ENCODE data around the gene ZNF432.
A peak's percentile ranks its signal among the peaks of the same experiment; 100 is the strongest.
"Not testable (repeated sequence)": the region's sequence is repeated elsewhere in the genome, so short reads cannot be mapped to it uniquely, and the experiment has no call there.

Gene ZNF432

DNA sequence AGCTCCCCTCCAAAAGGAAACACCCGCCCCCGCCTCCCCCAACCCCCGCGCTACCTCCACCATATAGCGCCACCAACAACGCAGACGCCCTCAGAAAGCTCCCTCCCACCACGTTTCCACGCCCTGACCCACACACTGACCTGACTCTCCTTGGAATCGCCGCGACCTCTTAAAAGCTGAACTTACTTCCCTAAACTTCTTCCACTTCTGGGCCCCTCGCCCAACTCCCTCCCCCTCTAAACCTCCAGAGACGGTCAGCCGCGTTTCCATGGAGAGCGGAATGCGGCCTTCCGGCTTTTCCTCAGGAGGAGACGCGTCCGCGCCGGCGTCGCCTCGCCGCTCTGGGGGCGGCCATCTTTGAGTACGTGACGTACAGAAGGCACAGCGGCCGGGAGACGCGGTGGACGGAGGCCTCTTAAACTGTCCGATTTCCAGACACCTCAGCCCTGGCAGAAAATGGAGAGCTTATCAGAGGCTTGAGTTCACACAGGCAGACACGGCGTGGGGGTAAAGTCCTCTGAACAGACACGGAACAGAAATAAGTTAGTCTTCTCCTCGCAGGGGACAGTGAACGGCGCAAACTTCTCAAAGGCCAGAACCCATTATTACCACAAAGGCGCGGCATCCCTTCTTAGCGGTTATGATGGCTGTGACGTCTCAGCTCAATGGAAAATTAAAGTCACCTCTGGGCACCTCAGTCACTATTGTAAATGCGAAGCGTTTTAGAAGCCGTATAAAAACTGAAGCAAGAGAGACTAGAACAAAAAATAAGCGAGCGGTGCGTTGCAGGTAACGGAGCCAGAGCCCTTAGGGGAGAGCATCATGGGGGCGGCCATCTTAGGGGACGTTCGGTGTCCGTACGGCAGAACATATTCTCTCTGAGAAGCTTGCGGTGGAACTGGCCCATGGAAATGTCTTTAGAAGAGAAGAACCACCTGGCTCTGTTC lies at the start of gene ZNF432:
ZNF432 (minus strand) TSS at position 284 of the 947 bp plus-strand sequence. CDS start 1,970 bp downstream, outside the sequence.
- peak; percentile 97 for DNase-seq

DNA sequence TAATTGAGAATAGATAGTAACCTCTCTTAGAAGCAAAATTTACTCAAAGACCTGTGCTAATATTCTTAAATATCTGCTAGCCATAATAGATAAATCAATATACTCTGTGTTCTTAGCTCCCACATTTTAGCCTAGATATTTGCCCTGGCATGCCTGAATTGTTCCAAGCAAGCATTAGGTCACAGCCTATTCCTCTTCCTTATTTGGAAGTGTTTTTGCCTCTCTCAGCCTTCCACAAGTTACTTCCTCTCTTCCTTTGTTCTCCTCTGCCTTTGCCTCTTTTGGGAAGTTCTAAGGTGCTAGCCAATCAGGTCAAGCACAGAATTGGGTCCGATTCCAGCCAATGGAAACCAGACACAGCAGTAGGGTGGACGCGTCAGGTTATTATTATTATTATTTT lies 47.8 kb upstream of the ZNF432 start:
- not testable (repeated sequence) for DNase-seq

DNA sequence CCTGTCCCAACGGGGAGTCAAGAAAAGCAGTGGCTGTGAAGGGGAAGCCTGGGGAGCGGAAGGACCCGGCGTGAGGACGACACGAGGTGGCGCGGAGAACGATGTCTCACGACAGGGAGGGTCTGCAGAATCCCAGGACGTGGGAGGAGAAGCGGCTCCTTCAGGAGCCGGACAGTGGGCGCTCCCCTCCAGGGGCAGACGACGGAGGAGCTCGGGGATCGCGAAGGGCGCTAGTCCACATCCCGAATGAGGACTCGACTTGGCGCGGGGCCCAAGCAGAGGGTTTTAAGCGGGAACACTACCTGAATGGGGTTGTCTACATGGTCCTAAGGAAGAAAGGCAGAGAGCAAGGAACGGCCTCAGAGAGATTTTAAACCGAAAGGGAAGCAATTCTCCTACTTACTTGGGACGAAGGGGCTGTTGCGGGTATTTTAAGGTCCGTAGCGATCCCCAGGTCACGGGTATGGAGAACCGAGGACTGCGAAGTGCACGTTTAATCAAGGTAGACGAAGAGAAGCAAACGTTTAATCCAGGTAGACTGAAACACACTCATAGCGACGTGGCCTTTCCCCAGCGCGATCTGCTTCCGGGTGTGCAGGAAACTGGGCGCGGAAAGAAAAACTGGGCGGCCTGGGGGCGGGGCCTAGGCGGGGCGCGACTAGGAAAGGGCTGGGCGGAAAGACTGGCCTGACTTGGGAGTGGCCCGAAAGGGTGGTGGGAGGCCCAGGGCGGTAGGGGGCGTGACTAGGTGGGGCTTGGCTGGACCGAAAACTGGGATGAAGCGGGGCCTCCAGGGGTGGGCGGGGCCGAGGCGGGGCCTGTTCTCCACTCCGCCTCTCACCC lies 46.8 kb upstream of the ZNF432 start, which contains the start of gene ZNF841:
ZNF841 (minus strand) TSS at position 594 of the 843 bp plus-strand sequence. CDS start 10,964 bp downstream, outside the sequence.
- DNase-seq: peak; percentile 97

DNA sequence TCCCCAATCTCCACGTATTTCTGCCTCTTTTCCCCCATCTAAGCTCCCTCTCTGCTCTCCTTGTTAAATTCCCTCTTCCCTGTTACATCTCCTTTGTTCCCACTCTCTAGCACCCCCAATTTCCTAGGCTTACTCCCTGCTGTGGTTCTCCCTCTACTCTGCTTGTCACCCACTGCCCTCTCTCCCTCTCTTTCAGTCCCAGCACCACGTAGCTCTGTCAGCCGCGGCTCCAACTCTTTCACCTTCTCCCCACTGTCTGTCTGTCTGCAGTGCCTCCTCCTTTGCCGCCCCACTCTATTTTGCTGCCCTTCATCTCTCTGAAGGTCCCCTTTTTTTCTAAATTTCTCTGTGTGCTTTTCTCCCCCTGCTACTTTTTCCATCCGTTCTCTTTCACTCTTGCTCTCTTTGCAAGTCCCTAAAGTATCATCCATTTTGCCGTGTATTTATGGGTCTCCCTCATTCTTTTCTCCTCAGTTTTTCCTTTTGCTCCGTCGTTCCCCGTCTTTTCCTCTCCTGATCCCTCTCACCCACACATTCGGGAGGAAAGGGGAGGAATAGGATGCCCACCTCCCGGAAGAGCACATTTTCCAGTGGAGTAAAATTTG lies 46.0 kb upstream of the ZNF432 start:
- DNase-seq: no peak

DNA sequence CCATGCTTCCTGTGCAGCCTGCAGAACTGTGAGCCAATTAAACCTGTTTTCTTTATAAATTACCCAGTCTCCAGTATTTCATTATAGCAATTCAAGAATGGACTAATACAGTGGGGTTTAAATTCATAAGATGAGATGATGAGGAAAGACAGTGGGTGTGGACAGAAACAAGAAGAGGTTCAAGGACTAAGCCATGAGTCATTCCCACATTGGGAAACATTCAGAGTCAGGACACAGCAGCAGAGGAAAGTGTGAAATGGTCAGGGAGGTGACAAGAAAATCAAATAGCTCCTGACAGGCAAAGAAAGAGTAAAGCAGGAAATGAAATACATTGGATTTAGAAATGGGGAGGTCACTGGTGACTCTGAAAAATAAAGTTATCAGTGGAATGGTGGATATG lies 37.8 kb upstream of the ZNF432 start:
- no peak for DNase-seq

DNA sequence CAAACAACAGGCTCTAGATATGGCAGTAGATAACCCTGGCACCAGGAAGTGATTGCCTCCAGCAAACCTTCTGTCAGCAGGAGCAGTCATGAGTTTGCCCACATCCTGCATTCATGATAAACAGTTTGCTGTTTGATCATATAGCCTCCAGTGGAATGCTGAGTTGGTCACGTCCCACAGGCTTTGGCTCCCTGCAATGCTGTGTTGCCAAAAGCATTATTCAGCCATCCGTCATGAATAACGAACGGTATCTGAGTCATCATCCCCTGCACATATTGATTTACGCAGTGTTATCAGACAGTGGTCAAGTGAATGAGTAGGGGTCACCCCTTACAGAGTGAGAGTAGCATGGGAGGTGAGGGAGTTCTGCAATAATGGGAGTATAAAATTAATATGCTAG lies 21.9 kb upstream of the ZNF432 start:
- no peak for DNase-seq

DNA sequence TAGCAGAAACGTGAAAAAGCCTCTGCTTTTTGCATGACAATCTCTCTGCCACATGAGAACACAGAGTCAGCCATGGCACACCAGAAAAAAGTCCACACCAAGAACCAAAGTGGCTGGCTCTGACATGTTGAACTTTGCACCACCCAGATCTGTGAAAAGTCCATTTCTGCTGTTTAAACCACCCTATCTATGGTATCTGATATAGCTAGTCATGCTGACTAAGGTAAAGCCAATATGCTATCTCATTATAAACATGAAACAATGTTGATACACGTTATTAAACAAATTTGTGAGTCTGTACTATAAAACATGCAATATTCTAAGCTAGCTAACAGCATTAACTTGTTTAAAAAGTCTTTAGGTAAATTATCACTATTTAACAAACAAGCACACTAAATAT lies 21.0 kb upstream of the ZNF432 start:
- no peak for DNase-seq

DNA sequence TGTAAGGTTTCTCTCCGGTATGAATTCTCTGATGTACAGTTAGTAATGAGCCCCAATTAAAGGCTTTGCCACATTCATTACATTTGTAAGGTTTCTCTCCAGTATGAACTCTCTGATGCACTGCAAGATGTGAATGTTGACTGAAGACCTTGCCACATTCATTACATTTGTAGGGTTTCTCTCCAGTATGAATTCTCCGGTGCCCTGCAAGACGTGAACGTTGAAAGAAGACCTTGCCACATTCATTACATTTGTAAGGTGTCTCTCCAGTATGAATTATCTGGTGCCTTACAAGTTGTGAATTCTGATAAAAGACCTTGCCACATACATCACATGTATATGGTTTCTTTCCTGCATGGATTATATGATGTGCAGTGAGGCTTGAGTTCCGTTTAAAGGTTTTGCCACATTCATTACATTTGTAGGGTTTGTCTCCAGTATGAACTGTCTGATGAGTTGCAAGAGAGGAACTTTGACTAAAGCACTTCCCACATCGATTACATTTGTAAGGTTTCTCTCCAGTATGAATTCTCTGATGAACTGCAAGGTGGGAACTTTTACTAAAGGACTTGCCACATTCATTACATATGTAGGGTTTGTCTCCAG lies 17.7 kb upstream of the ZNF432 start:
- no peak for DNase-seq

DNA sequence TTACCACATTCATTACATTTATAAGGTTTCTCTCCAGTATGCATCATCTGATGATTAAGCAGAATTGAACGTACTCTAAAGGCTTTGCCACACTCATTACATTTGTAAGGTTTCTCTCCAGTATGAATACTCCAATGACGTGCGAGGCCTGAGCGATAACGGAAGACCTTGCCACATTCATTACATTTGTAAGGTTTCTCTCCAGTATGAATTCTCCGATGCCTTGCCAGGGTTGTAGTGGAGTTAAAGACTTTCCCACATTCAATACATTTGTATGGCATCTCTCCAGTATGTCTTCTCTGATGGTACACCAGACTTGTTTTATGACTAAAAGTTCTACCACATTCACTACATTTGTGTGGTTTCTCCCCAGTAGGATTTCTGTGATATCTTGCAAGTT lies 16.8 kb upstream of the ZNF432 start:
- DNase-seq: no peak

DNA sequence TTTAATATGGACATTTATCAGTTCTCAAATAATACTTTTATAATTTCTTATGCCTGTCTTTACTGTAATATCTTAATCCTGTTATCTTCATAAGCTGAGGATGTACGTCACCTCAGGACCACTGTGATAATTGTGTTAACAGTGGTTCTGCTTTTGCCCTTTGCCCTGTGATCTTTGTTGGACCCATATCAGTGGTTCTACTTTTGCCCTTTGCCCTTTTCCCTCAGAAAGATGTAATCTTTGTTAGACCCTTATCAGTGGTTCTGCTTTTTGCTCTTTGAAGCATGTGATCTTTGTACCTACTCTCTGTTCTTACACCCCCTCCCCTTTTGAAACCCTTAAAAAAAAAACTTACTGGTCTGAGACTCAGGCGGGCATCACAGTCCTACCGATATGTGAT lies 7.8 kb upstream of the ZNF432 start:
- not testable (repeated sequence) for DNase-seq

DNA sequence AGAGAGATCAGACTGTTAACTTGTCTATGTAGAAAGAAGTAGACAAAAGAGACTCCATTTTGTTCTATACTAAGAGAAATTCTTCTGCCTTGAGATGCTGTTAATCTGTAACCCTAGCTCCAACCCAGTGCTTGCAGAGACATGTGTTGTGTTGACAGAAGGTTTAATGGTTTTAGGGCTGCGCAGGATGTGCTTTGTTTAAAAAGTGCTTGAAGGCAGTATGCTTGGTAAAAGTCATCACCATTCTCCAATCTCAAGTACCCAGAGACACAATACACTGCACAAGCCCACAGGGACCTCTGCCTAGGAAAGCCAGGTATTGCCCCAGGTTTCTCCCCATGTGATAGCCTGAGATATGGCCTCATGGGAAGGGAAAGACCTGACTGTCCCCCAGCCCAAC lies 3.1 kb upstream of the ZNF432 start:
- DNase-seq: not testable (repeated sequence)

DNA sequence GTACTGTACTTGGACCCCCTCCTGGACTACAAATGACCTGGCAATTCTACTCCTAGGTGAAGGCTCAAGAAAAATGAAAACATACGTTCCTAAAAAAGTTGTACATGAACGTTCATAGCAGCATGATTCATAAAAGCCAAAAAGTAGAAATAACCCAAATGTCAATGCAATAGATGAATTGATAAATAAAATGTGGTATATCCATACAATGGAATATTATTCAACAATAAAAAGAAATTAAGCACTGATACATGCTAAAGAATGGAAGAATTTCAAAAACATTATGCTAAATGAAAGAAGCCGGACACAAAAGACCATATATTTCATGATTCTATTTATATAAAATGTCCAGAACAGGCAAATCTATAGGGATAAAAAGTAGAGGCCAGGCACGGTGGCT lies 9.5 kb downstream of the ZNF432 start:
- no peak for DNase-seq

DNA sequence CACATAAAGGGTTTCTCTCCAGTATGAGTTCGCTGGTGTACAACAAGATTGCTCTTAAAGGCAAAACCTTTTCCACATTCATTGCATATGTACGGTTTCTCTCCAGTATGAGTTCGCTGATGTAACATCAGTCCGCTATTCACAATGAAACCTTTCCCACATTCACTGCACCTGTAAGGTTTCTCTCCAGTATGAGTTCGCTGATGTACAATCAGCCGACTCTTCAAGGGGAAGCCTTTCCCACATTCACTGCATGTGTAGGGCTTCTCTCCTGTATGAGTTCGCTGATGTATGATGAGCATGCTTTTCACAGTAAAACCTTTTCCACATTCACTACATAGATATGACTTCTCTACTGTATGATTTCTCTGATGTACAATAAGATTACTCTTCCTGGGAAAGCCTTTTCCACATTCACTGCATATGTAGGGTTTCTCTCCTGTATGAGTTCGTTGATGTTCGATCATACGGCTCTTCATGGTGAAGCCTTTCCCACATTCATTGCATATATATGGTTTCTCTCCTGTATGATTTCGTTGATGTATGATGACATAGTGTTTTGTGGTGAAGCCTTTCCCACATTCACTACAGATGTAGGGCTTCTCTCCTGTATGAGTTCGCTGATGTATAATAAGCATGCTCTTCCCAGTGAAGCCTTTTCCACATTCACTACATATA lies 14.4 kb downstream of the ZNF432 start:
- no peak for DNase-seq

DNA sequence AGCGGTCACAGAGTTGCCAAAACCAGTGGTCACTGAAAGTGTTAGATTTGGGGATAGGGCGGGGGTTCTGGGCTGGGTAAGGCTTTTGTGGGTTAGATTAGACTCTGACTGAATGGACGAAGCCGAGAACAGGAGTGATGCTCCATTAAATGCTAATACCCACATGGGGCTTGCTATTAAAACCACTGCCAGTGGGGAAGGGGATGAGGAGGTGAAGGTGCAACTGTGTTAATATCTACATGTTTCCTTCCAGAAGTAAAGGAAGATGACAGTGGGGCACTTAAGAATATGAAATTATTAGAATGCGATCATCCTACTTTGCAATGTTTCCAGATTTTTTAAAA lies 19.9 kb downstream of the ZNF432 start:
- DNase-seq: no peak

DNA sequence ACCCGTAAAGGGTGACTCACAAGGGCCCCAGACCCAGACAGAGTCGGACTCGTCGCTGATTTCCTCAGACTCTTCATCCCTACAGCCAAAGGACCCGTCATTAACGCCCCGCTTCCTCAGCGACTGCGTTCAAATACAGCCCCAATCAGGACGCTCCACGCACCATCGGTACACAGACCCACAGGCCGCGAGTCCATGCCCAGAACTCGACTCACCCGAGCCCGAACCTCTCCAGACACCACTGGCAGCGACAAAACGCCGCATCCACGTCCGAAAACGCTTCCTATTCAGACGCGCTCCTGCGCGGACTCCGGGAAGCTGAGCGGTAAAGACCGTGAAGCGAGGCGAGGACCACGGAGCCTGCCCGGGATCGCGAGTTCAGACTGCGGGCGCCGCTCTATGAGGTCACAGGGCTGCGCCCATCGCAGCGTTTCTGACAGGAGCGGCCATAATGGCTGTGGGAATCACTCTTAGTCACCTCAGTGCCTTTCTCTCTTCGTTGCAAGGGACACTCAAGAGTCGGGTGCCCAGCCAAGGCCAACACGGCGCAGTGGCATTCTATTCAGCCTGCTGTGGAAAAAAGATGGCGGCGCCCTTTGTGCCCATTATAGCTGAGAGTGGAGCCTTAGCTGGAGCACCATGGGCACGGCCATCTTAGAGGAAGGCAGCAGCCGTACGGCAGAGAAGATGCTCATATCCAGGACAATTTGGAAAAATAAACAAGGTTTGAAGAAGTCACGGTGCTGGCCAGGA lies 20.4 kb downstream of the ZNF432 start, which contains the start of gene ZNF614:
ZNF614 (minus strand) TSS at position 353 of the 753 bp plus-strand sequence. CDS start 2,634 bp downstream, outside the sequence.
- DNase-seq: peak; percentile 94

DNA sequence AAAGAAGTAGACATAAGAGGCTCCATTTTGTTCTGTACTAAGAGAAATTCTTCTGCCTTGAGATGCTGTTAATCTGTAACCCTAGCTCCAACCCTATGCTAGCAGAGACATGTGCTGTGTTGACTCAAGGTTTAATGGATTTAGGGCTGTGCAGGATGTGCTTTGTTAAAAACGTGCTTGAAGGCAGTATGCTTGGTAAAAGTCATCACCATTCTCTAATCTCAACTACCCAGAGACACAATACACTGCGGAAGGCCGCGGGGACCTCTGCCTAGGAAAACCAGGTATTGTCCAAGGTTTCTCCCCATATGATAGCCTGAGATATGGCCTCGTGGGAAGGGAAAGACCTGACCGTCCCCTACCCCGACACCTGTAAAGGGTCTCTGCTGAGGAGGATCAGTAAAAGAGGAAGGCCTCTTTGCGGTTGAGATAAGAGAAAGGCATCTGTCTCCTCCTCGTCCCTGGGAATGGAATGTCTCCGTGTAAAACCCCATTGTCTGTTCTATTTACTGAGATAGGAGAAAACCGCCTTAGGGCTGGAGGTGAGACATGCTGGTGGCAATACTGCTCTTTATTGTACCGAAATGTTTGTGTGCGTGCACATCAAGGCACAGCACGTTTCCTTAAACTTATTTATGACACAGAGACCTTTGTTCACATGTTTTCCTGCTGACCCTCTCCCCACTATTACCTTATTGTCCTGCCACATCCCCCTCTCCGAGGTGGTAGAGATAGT lies 22.2 kb downstream of the ZNF432 start:
- DNase-seq: not testable (repeated sequence)

DNA sequence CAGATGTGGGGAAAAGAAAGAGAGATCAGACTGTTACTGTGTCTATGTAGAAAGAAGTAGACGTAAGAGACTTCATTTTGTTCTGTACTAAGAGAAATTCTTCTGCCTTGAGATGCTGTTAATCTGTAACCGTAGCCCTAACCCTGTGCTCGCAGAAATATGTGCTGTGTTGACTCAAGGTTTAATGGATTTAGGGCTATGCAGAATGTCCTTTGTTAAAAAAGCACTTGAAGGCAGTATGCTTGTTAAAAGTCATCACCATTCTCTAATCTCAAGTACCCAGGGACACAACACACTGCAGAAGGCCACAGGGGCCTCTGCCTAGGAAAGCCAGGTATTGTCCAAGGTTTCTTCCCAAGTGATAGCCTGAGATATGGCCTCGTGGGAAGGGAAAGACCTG lies 24.2 kb downstream of the ZNF432 start:
- DNase-seq: not testable (repeated sequence)

DNA sequence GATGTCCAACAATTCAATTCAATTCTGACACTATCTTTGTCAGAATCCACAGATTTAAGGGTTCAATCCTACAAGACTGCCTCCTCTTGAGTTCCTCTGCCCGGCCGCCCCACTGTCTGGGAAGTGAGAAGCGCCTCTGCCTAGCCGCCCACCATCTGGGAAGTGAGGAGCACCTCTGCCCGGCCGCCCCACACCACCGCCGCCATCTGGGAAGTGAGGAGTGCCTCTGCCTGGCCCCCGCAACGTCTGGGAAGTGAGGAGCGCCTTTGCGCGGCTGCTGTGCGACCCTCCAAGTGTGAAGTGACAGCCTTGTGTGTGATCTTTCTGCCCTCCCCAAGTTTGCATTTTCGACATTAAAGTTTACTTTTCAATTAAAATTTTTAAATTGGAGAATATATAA lies 26.4 kb downstream of the ZNF432 start:
- no peak for DNase-seq

DNA sequence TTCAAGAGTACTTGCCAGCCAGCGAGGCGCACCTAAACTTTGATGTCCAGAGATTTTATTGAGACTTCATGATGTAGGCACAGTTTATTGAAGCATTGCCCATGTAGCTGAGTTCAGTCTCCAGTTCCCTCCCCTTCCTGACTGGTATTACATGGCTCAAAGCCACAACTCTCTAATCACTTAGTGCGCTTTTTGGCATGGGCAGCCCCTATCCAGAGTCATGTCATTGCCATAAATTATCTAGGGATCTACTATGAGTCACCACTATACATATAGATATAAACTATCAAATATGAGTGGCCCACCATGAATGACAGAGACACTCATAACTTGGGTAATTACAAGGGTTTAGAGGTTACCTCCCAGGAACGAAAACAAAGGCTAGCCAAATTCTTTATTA lies 28.1 kb downstream of the ZNF432 start:
- no peak for DNase-seq

DNA sequence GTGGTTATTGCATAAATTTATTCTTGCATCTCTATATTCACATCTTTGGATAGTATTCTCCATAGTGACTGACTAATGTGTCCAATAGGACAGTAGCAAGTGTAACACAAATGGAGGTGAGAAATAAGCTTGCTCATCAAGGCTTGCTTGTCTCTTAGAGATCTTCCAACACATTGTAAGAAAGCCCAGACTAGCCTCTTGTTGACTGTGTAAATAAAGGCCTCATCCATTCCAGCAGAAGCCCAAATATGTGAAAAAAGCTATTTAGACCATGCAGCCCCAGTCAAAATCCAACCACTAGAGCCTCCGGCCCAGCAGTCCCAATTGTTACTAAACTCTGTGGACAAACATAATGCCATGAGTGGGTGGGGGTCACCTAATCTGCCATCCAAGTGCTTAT lies 38.0 kb downstream of the ZNF432 start:
- DNase-seq: no peak

Measured in femur (tissue), 1 donor.